HG03095 (cell line): Measurements from ENCODE around the gene KRT17.
A peak's percentile ranks its signal among the peaks of the same experiment; 100 is the strongest.

Experiments used
- ATAC-seq: cut with Tn5 transposase; IDR thresholded peaks from one replicate; pipeline ENCODE4 v1.9.1; 2021; ENCODE audit warnings: moderate library complexity; ENCODE audit not compliant: unreplicated experiment

The KRT17 gene

DNA sequence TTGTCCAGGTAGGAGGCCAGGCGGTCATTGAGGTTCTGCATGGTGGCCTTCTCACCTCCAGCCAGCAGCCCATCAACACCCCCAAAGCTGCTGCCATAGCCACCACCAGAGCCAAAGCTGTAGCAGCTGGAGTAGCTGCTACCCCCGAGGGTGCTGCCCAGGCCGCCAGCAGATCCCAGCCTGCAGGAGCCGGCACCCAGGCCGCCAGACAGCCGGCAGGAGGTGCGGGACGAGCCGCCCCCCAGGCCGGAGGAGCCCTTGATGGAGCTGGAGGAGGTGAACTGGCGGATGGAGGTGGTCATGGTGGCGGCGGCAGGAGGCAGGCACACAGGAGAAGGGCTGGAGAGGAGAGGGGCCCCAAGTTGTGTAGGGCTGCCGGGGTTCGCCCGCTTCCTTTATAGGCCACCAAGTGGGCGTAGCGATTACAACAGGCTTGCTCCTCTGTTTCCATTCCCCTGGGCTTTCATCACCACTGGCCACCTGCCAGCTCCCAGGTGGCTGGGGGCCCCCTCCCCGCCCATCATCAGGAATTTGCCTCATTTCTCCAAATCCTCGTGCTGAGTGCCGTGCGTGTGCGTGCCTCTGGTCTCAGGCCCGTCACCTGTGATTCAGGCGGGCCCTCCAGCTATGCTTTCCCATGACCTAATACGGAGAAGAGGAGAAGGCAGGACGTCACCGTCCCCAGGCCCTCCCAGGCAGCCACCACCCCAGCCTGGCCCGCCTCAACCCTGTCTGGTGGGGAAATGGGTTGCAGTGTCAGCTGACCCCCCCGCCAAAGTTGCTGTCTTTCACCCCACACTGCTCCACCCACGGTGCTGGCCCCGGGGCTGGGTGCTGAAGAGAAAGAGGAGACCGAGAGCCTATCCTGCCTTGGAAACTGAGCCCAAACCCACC lies at the start of gene KRT17:
TSS of gene KRT17 (minus strand) at position 368 of the 894 bp plus-strand sequence. CDS start at position 302, 66 bp downstream.
- ATAC-seq = no peak

DNA sequence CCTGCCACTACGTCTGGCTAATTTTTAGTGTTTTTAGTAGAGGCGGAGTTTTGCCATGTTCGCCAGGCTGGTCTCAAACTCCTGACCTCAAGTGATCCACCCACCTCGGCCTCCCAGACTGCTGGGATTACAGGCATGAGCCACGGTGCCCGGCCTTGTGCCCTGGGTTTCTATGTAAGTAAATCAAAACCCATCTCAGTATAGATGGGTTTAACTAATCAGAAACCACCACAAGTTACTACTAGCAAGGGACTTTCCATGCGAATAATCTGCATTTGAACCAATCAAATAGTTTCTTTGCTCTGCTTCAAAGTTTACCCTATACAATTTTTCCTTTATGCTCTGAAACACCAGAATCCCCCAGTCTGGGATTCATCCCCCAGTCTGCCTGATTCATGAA lies 47.8 kb upstream of the KRT17 start:
- ATAC-seq = no peak

DNA sequence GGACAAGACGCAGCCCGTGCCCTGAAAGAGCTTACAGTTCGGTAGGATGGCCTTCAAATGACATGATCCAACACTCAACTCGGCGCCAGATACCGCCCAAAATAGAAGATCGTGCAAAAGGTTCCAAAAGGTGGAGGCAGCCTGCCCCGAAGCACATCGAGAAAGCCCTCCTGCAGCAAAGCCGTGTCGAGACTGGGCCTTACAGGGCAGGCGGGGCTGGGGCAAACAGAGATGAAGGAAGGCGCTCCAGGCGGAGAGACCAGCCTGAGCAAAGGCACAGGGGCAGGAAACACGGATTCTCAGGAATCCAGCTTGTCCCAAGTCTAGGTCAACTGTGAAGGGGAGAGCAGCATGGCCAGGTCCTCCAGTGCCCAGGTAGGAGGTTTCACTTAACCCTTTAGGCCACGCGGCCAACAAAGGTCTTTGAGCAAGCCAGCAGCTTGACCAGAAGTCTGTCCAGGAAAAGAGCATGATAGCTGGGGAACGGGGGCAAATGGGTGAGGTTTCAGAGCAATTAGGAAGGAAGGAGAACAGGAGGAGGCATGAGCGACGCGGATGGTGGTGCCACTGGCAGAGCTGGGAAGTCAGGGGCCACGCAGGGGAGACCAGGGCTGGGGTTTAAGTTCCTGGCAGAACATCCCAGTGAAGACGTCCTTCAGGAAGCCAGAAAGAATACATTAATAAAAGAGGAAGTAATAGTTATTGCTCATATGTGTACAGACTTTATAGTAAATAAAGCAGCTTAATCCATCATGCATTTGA lies 43.1 kb upstream of the KRT17 start:
- ATAC-seq = no peak

DNA sequence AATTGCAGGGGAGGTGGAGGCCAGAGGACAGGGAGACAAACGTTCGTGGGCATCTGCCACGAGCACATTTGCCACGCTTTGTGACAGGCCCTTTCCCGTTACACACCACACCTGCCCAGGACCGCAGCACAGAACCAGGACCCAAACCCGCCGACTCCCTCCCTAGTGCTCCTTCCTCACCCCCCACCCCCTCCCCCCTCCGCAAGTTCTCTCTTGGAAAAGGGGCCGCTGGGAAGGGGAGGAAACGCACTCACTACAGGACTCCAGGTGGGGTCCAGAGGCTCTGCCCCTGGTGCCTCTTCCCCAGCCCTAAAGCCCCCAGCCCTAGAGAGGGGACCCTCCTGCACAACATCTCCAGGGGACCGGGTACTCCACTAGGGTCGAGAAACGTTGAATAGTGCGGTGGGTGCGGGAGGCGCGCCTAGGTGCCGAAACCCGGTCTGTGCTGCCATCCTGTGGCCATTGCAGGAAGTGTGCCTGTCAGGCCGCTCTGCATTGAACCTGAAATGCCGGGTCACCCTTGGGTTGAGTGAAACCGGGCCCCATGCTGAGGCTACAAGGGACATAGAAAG lies 42.4 kb upstream of the KRT17 start:
- ATAC-seq = peak; percentile 44

DNA sequence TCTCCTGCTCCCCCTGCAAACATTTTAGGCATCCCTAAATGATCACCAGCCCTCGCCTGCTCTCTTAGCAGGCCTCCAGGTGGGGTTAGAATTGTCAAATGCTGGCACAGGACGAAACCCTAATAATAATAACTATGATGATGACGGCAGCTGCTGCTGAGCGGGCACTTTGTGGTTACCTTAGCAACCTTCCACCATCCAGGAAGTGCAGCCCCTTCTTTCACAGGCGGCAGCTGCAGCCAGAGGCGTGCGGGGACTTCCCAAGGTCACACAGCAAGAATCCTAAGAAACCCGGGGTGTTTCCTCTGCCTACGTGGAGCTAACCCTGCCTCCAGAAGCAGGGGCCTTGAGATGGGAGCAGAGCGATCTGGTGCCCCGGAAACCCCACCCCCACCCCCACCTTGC lies 41.9 kb upstream of the KRT17 start:
- peak; percentile 28 for ATAC-seq

DNA sequence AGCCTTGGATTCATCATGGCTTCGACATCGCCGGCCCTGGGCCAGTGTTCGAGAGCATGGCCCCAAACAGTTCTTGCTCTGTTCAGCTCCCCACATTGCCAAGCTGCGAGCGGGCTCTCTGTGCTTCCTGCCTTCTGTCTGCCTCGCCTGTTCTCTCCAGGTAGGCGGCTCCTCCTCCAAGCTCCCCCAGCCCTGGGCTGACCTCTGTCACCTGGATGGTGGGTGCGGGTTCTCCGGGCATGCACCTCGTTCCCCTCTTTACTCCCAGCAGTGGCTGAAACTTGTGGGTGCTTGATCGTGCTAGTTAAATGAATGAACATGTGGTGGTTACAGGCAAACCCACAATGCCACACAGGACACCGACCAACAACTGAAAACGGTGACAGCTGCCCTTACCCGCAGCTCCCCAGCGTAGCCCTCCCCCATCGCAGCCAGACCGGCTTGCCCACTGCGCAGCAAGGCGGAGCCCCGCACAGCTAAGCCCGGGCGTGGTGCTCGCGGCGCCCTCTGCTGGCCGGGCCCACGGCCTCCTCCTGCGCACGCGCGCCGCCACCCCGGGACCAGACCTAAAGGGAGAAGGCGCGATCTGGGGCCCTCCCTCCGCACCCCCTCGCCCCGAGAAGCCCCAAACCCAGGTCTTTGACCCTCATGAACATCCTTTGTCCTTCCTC lies 41.3 kb upstream of the KRT17 start:
- peak; percentile 48 for ATAC-seq

DNA sequence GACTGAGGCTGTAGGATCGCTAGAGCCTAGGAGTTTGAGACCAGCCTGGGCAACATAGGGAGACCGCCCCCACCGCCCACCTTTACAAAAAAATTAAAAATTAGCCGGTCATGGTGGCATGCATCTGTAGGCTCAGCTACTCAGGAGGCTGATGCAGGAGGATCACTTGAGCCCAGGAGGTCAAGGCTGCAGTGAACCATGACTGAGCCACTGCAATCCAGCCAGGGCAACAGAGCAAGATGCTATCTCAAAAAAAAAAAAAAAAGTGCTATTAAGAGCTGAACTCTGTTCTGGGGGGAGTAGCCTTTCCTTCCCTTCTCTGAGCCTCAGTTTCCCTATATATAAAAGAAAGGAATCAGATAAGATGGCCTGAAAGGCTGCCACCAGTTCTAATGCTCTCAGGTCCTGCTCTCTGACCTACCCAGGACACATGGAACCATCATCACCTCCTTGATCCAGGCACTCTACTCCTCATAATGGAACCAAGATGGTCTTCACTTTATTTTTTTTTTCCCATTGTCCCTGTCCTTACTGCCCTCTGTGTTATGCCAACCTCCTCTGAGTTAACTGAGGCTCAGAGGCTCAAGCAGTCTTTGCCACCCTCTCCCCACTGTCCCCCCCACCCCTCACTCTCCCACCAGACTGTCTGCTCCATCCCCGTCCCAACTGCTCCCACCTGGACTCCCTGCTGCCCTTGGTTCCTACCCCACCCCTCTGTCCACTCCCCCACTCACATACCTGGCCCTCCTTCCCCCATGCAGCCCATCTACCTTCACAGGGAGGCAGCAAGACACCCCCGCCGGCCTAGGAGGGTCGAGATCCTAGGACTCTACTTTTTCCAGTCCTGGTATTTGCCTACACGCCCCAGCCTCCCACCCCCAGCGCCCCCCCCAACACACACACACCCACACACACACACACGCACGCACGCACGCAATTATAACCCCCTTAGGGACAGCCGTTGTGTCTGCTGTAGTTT lies 40.5 kb upstream of the KRT17 start:
- no peak for ATAC-seq

DNA sequence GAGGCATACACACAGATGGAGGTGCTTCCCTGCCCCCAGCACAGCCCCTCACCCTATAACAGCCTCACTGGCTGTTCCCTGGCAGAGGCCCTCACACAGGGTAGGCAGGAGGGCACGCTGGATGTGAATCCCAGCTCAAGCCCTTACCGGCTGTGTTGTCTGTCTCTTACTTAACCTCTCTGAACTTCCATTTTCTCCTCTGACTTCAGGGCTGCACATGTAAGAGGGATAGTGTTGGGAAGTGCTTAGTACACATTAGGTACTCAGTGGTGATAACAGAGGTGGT lies 39.7 kb upstream of the KRT17 start:
- no peak for ATAC-seq

DNA sequence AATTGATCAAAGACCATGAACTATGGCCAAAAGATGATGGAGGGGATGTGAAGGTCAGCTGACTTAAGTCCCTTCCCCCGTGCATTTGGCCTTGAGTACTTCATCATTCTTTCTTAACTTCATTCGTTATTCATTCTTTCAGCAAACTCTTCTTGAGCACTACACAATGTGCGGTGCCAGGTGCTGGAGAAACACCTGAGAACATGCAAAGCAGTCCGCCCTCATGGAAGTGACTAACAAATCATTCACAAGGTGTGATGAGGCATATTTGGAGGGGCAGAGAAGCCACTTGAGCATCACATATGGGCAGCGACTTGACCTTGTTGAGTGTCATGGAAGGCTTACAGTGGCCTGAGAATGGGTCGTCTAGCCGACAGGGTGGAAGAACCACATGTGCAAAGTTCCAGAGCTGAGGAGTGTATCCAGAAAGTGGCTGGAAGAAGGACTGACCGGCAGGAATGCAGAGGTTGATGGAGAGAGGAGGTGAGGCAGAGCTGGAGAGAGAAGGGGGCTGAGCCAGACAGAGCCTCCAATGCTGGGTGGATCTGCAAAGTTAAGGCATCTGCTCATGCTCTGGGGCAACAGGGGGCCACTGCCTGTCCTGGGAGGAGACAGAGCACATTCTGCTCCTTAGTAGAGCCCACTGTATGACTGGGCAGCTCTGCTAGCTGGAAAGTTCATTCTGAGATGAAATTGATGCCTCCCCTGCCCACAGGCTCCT lies 39.2 kb upstream of the KRT17 start:
- no peak for ATAC-seq

DNA sequence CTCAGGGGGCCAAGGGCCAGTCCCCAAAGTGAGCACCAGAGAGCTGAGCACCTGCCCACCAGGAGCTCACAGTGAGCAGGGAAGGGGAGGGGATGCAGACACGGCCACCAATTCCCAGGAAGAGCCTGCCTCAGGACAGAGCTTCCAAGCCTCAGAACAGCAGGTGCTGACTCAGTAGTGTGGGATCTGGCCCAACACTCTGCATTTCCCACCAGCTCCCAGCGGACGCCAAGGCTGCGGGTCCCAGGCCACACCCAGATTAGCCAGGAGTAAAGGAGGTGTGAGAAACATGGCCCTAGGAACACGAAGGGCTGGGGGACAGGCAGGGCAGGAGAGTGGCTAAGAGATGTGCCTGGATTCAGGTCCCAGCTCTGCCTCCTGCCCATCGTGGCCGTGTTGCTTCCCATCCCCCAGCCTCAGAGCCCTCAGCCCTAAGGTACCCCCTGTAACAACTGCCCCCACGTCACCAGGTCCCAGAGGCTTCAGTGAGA lies 35.9 kb upstream of the KRT17 start:
- ATAC-seq = no peak

DNA sequence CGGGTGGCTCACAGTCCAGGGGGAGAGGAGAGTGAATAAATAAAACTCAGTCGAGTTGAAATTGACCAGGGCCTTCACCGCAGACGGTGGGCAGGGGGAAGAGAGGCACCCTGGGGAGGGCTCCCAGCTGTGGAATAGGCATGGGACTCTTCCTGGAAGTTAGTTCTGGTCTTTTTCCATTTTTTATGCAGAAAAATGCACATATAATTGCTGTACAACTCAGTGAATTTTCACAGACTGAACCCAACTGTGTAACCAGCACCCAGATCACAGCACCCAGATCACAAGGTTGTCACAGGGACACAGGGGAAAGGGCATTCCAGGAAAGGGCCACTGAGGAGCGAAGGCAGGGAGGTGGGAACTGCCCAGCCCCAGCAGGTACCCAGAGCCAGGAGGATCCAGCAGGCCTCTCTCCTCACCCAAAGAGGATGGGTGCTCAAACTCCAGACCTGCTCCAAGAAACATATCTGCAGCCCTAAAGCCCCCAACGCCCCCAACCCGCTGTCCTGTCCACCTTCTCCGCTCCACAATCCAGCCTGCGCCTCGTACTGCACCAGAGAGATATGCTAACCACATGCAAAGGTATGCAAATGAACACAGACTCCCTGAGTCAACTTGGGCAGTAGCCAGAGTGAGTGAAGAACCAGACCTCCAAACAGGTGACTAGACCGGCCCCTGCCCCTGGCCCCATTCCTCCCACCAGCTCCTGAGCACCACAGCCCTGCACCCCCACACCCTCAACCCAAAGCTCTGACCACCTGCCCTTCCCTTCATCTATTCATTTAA lies 35.2 kb upstream of the KRT17 start:
- no peak for ATAC-seq

DNA sequence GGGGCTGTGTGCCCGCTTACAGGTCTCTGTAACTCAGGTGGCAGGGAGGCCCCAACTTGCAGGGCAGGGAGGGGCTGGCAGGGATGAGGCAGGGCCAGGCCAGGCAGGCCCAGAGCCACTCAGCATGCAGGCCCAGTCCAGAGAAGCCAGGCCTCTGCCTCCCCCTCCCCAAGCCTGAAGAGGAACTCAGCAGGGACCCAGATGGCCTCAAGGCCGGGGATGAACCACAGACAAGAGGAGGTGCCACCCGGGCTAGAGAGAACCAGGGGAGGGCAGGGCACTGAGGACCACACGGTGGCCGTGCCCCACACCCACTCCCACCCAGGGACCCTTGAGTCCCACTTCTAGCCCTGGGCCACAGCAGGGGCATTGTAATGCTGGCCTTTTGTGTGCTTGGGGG lies 34.5 kb upstream of the KRT17 start:
- no peak for ATAC-seq

DNA sequence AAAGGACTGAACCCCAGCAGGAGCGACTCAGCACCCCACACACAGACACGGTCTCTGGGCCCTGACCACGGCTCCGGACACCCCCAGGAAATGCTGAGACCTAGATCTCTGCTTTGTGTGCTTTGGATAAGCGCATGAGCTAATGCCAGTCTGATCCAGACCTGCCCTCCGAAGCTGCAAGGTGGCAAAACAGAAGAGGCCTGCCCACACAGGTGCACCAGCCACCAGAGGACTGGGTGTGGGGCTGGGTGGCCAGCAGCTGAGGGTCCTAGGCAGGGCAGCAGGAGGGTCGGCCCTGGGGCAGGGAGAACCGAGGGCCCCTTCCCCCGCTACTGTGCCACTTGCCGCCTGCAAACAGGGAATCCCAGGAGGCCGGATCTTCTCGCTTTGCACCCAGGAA lies 33.6 kb upstream of the KRT17 start:
- no peak for ATAC-seq

DNA sequence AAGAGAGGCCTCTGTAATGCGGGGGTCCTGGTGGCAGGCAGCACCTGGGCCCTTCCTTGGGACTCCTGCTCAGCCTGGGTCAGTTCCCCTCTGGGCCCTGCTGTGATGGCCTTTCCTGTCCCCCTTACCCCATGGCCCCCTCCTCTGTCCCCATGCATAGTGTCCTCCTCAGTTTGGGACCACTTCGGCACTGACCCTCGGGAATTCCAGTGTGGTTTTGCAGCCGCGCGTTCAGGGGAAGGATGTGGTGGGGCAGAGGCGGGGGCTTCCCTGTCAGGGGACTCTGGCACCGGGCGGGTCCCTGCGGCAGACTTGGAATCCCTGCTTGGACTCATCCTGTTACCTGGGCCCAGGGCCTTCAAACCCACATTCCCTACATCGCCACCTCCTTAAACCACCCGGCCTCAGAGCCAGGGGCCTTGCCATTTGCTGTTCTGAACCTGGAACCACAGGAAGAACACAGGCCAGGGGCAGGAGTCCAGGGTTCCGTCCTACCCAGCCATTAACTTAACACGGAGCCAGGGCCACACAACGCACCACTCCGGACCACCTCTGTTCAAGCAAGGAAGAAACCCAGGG lies 32.9 kb upstream of the KRT17 start:
- no peak for ATAC-seq

DNA sequence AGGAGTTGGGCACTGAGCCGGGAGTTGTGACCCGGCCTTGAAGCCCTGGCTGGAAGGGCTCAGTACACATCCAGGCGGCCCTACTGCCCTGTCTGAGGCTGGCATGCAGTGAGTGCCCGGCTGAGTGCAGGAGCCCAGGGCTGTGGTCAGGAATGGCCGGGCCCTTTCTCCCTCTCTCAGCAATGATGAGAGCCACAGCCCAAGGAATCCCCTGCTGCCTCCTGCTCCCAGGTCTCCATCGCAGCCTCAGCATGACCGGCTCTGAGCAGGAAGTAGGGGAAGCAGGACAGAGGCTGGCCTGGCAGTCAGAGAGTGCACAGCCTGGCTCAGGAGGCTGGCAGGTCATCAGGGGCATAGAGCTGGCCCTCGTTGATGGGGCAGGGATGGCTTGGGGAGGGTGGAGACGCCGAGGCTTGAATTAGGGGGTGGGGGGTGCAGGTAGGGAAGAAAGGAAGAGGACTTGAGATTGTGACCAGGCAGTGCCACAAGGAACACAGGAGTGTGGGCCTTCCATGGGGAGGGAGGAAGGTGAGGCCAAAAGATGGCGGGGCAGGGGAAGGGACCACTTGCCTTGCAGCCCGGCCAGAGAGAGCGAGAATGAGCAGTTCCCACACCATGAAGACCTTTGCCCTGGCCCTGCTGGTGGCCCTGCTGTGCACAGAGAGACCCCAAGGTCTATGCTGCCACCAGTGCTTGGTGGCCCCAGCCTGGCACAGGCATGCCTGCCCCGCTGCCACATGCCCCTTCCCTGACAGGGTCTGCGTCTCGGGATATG lies 32.1 kb upstream of the KRT17 start:
- ATAC-seq = no peak

DNA sequence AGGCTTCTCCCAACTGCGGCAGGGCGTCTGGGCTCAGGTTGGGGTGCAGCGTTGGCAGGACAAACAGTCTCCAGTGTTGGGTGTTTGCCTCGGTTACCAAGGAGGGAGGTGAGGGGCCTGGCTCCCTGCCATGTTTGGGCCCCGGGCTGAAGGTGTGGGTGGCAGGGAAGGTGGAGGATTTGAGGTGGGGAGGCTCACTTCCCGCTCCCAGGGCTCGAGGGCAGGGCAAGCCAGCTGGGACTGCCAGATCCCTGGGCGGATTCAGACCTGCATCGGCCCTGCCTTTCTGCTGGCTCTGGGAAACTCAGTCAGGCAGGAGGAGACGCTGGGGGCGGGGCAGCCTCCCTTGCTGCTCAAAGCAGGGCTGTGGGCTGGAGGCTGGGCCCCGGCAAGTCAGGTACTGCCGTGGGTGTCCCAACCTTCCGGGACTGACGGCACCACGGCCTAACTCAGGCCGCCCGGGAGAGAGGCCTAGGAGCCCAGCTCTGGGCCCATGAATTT lies 31.3 kb upstream of the KRT17 start:
- ATAC-seq = no peak
